Measurements from ENCODE around the gene ZNF526. TPM values are rescaled to one million over a fixed set of nuclear protein-coding genes. Genes with fewer than 3 reads are reported as not detected.

Gene ZNF526
- total and polyA plus RNA-seq, 10 donors = 1.9 to 15.0 (median 8.4) TPM

- DNase-seq = no peak
- TF ChIP-seq, protein P1, sequence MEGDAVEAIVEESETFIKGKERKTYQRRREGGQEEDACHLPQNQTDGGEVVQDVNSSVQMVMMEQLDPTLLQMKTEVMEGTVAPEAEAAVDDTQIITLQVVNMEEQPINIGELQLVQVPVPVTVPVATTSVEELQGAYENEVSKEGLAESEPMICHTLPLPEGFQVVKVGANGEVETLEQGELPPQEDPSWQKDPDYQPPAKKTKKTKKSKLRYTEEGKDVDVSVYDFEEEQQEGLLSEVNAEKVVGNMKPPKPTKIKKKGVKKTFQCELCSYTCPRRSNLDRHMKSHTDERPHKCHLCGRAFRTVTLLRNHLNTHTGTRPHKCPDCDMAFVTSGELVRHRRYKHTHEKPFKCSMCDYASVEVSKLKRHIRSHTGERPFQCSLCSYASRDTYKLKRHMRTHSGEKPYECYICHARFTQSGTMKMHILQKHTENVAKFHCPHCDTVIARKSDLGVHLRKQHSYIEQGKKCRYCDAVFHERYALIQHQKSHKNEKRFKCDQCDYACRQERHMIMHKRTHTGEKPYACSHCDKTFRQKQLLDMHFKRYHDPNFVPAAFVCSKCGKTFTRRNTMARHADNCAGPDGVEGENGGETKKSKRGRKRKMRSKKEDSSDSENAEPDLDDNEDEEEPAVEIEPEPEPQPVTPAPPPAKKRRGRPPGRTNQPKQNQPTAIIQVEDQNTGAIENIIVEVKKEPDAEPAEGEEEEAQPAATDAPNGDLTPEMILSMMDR (IDR thresholded peaks at IDR 0.05 in 8 of 11, conservative IDR thresholded peaks at IDR 0.05 in 3 of 11) = no peak
- TF ChIP-seq POLR2AphosphoS5 (IDR thresholded peaks at IDR 0.05) (no peak), POLR2A (IDR thresholded peaks at IDR 0.05) (no peak)
- no peaks in the 10 kb centered on the region for H3K9me3 ChIP-seq
- intact Hi-C loops (cut with DNase I; ENCODE audit: low total_unique reads) = no loop called here
- H3K4me1 ChIP-seq = peaks cover 0 to 32% (median 4%) of the 10 kb centered on the region in 6 donors
- peaks cover 4 to 100% (median 90%) of the 10 kb centered on the region in 6 donors for H3K36me3 ChIP-seq
- H3K4me3 ChIP-seq = no peak overlapping the region
- H3K27me3 ChIP-seq (replicated peaks in 1 of 7) = no peaks in the 10 kb centered on the region
- no peak overlapping the region for H3K27ac ChIP-seq
- 70 to 90% (median 84%) methylated on average over 2 to 7 of the region's 7 CpGs for WGBS, 5 donors
Measured at GRCh38 chr19:42233106-42233505, 13.0 kb downstream of the ZNF526 start.

DNA sequence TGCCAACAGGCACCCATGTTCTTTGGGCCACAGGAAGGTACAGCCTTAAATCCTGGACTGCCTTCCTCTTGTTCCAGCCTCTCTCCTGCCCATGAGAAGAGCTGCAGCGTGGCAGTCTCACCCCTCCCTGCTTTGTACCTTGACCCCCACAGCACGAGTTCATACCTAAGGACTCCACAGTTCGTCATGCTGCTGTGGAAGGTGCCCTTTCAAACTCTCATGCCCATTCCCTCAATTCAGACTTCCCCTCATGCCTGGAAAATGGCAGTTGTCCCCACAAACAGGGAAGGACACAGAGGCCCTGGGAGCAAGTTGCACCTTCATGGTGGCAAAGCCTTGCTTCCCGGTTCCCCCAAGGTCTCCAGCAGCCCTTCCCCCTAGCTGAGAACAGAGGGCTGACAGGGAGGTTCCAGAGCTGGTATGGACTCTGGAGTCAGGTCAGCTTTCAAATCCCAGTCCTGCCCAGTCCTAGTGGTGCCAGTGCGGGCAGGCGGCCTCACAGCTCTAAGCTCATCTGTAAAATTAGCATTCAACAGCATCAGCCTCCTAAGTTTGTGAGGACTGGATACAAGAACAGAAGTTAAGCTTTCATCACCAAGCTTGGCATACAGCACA, 13.7 kb downstream of the ZNF526 start:
- DNase-seq = no peak
- WGBS, 5 donors = 78 to 98% (median 89%) methylated on average over 6 of the region's 6 CpGs
- TF ChIP-seq POLR2A (IDR thresholded peaks at IDR 0.05) = no peak
- Histone ChIP-seq H3K9me3 (no peaks in the 10 kb centered on the region), H3K4me3 (no peak overlapping the region), H3K36me3 (peaks cover 4 to 99% (median 85%) of the 10 kb centered on the region in 6 donors), H3K27me3 (replicated peaks in 1 of 7) (no peaks in the 10 kb centered on the region), H3K27ac (no peak overlapping the region), H3K4me1 (peaks cover 0 to 34% (median 4%) of the 10 kb centered on the region in 6 donors)
- intact Hi-C loops (cut with DNase I; ENCODE audit: low total_unique reads) = no loop called here

DNA sequence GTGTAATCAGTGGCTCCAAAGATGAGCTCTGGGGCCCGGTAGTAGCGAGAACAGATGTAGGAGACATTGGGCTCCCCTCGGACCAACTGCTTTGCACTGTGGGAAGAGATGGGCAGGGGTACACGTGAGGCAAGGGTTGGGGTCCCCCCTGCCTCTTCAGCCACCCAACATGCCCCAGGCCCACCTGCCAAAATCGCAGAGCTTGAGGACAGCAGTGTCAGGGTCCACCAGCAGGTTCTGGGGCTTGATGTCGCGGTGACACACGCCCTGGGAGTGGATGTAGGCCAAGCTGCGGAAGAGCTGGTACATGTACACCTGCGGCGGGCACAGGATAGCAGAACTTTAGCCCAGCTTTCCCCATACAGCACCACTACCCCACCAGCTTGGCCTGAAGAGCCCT, 14.3 kb downstream of the ZNF526 start:
- WGBS, 5 donors = 94 to 98% (median 97%) methylated on average over 9 to 11 of the region's 11 CpGs
- no peak for DNase-seq
- Histone ChIP-seq H3K27me3 (replicated peaks in 1 of 7) (no peaks in the 10 kb centered on the region), H3K36me3 (peaks cover 4 to 99% (median 82%) of the 10 kb centered on the region in 6 donors), H3K27ac (no peak overlapping the region), H3K4me1 (peaks cover 0 to 34% (median 9%) of the 10 kb centered on the region in 6 donors), H3K9me3 (no peaks in the 10 kb centered on the region), H3K4me3 (no peak overlapping the region)
- intact Hi-C loops (cut with DNase I; ENCODE audit: low total_unique reads) = no loop called here
- TF ChIP-seq POLR2A (IDR thresholded peaks at IDR 0.05) (no peak), POLR2AphosphoS5 (IDR thresholded peaks at IDR 0.05) (peak in 1 of 3 donors; percentile 40)
- TF ChIP-seq, protein P1 (IDR thresholded peaks at IDR 0.05 in 8 of 11, conservative IDR thresholded peaks at IDR 0.05 in 3 of 11) = no peak

GRCh38 chr19:42235181-42235580, 15.1 kb downstream of the ZNF526 start:
- intact Hi-C loops (cut with DNase I; ENCODE audit: low total_unique reads) = no loop called here
- peaks cover 0 to 34% (median 17%) of the 10 kb centered on the region in 6 donors for H3K4me1 ChIP-seq
- 73 to 93% (median 82%) methylated on average over 5 of the region's 5 CpGs for WGBS, 5 donors
- TF ChIP-seq POLR2AphosphoS5 (IDR thresholded peaks at IDR 0.05) = no peak
- TF ChIP-seq POLR2A (IDR thresholded peaks at IDR 0.05) = no peak
- TF ChIP-seq, protein P1 (IDR thresholded peaks at IDR 0.05 in 8 of 11, conservative IDR thresholded peaks at IDR 0.05 in 3 of 11) = no peak
- peaks cover 4 to 99% (median 77%) of the 10 kb centered on the region in 6 donors for H3K36me3 ChIP-seq
- DNase-seq = no peak
- no peaks in the 10 kb centered on the region for H3K9me3 ChIP-seq
- no peaks in the 10 kb centered on the region for H3K27me3 ChIP-seq (replicated peaks in 1 of 7)
- no peak overlapping the region for H3K27ac ChIP-seq
- no peak overlapping the region for H3K4me3 ChIP-seq
